OCI-LY1 (cell line): ENCODE data around the gene TNFRSF12A.

Source experiments
- H2AFZ ChIP-seq: fragments of 200-600 bp; sonication (generic), shearing (Covaris generic); 2 replicates; pipeline ENCODE4 v1.6.0; 2014; ENCODE audit warnings: antibody characterized with exemption, mild to moderate bottlenecking, low read length
- H3F3A ChIP-seq: fragments of 200-600 bp; sonication (generic), shearing (Covaris generic); 2 replicates; pipeline ENCODE4 v1.6.0; 2014; ENCODE audit warnings: mild to moderate bottlenecking, antibody characterized with exemption, low read length, moderate library complexity; ENCODE audit not compliant: insufficient read depth
- H3K27ac ChIP-seq: fragments of 200-600 bp; sonication (generic); 2 replicates; pipeline ENCODE4 v1.5.1; 2014; ENCODE audit warnings: low read length, mixed run types, mild to moderate bottlenecking, low read depth; ENCODE audit not compliant: poor library complexity, severe bottlenecking
- H3K27me3 ChIP-seq: fragments of 200-600 bp; sonication (generic); 2 replicates; pipeline ENCODE4 v1.6.0; 2014; ENCODE audit warnings: antibody characterized with exemption, mild to moderate bottlenecking, low read length, moderate library complexity; ENCODE audit not compliant: insufficient read depth
- H3K36me3 ChIP-seq: fragments of 200-600 bp; sonication (generic); 2 replicates; pipeline ENCODE4 v1.6.1; 2014; ENCODE audit warnings: mild to moderate bottlenecking, antibody characterized with exemption, low read length, moderate library complexity, mixed read lengths; ENCODE audit not compliant: insufficient read depth
- H3K4me1 ChIP-seq: fragments of 200-600 bp; sonication (generic); 2 replicates; pipeline ENCODE4 v1.5.1; 2014; ENCODE audit warnings: mild to moderate bottlenecking, low read length, moderate library complexity; ENCODE audit not compliant: insufficient read depth, severe bottlenecking
- H3K4me2 ChIP-seq: fragments of 200-600 bp; sonication (generic), shearing (Covaris generic); 2 replicates; pipeline ENCODE4 v1.6.1; 2014; ENCODE audit warnings: low read length
- H3K4me3 ChIP-seq: fragments of 200-600 bp; sonication (generic); 2 replicates; pipeline ENCODE4 v1.5.1; 2014; ENCODE audit warnings: low read length, low read depth, mild to moderate bottlenecking, mixed read lengths; ENCODE audit not compliant: poor library complexity, severe bottlenecking
- H3K79me2 ChIP-seq: fragments of 200-600 bp; shearing (Covaris generic); 2 replicates; pipeline ENCODE4 v1.6.1; 2016; ENCODE audit warnings: mixed run types, low read length, mixed read lengths; ENCODE audit not compliant: insufficient read depth
- H3K9ac ChIP-seq: fragments of 200-600 bp; sonication (generic), shearing (Covaris generic); 2 replicates; pipeline ENCODE4 v1.6.1; 2014; ENCODE audit warnings: mild to moderate bottlenecking, low read length, mixed read lengths
- H3K9me2 ChIP-seq: fragments of 200-600 bp; sonication (generic), shearing (Covaris generic); 2 replicates; pipeline ENCODE4 v1.6.1; 2014; ENCODE audit warnings: low read depth, mild to moderate bottlenecking, low read length, mixed read lengths
- H3K9me3 ChIP-seq: fragments of 200-600 bp; shearing (Covaris generic); 2 replicates; pipeline ENCODE4 v1.6.1; 2014; ENCODE audit warnings: low read length, mixed read lengths
- H4K20me1 ChIP-seq: fragments of 200-600 bp; sonication (generic), shearing (Covaris generic); 2 replicates; pipeline ENCODE4 v1.6.0; 2016; ENCODE audit warnings: mild to moderate bottlenecking, low read length; ENCODE audit not compliant: insufficient read depth
- CTCF ChIP-seq: fragments of 200-600 bp; sonication (generic), shearing (Covaris generic); IDR thresholded peaks from 2 replicates; pipeline ENCODE4 v1.5.1; 2017; ENCODE audit warnings: mild to moderate bottlenecking, antibody characterized with exemption, low read length, moderate library complexity, mixed read lengths
- EZH2 ChIP-seq: fragments of 200-600 bp; sonication (generic), shearing (Covaris generic); IDR thresholded peaks from 2 replicates; pipeline ENCODE4 v1.8.0; 2017; ENCODE audit warnings: borderline replicate concordance, mixed run types, mild to moderate bottlenecking, antibody characterized with exemption, low read length, moderate library complexity, mixed read lengths

TNFRSF12A gene

DNA sequence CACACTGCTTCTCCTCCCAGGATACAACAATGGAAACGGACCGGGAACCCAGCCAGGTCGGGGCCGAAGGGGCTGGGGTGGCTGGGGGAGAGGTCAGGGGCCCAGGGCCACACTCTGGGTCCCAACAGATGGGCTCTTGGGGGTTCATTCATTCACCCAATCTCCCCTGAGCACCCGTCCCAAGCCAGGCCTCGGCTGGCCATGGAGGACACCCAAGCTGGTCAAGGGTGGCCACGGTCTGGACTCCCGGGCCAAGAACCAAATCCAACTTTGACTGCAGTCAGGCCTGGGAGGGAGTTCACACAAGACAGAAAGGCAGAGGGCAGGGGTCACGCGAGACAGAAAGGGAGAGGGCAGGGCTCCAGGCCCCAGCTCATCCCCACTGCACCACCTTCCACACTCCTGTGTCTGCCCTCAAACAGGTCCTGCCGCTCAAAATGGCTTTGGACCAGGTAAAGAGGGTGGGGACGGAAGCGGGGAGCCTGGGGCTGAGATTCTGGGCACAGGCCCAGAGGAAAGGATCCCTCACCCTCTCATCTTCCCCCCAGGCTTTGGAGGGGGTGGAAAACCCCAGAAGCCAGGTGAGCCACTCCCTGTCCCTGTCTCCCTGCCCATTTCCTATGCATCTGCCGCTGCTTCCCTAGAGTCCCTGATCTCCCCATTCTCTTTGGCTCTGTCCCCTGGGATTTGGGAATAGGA, 27.6 kb upstream of the TNFRSF12A start:
- Histone ChIP-seq H3K27ac (no peak overlapping the region), H3K4me2 (no peak overlapping the region), H3K79me2 (no peaks in the 10 kb centered on the region), H3K9me3 (no peaks in the 10 kb centered on the region), H3K27me3 (no peaks in the 10 kb centered on the region; the same call in 1 of the 2 replicates), H3K4me3 (no peak overlapping the region), H4K20me1 (no peaks in the 10 kb centered on the region), H3K4me1 (no peaks in the 10 kb centered on the region), H3F3A (no peaks in the 10 kb centered on the region), H3K36me3 (no peaks in the 10 kb centered on the region), H3K9ac (no peak overlapping the region), H2AFZ (no peak overlapping the region), H3K9me2 (no peaks in the 10 kb centered on the region)
- TF ChIP-seq CTCF (no peak), EZH2 (no peak)

DNA sequence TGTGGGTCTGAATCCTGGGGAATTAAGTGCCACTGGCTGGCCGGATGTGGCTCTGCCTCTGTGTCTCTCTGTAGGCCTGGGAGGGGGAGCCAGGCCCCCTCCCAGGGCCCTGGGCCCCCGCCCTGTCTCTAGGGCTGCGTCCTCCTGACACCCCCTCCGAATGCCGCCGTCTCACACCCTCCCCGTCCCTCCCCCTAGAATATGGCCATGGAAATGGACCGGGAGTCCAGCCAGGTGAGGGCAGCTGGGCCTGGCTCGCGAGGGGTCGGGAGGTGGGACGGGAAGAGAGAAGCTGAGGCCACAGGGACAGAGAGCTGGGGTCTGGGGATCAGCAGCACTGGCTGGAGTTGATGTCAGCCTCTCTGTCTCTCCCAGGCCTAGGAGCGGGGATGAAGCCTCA, 23.9 kb upstream of the TNFRSF12A start:
- H3K4me1 ChIP-seq = no peaks in the 10 kb centered on the region
- H3K79me2 ChIP-seq = no peaks in the 10 kb centered on the region
- H3K27ac ChIP-seq = no peak overlapping the region
- TF ChIP-seq CTCF (no peak), EZH2 (no peak)
- H3K9ac ChIP-seq = no peak overlapping the region
- H3K4me2 ChIP-seq = no peak overlapping the region
- no peaks in the 10 kb centered on the region for H4K20me1 ChIP-seq
- no peak overlapping the region for H3K4me3 ChIP-seq
- no peaks in the 10 kb centered on the region for H3K9me3 ChIP-seq
- no peak overlapping the region for H2AFZ ChIP-seq
- peaks cover 7% of the 10 kb centered on the region for H3K27me3 ChIP-seq
- H3K36me3 ChIP-seq = no peaks in the 10 kb centered on the region
- H3K9me2 ChIP-seq = no peaks in the 10 kb centered on the region
- H3F3A ChIP-seq = no peaks in the 10 kb centered on the region

DNA sequence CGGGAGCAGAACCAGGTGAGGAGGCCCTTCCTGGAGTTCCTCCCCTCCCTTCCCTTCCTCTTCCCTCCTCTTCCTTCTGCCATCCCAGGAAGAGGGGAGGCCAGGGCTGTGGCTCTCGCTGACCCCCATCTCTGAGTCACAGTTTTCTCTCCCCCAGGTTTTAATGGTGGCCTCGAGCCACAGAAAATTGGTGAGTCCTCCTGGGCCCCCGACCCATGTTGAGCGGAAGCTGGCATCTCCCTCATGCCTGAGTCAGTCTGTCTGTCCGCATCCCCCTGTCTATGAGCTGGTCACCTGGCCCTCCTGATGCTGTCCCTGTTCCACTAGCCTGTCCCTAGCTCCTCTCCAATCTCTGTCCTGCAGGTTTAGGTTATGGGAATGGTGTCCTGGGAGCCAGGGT, 20.2 kb upstream of the TNFRSF12A start:
- Histone ChIP-seq H3K27me3 (peaks cover 7% of the 10 kb centered on the region), H3K9ac (no peak overlapping the region), H3K36me3 (no peaks in the 10 kb centered on the region), H2AFZ (no peak overlapping the region), H3K27ac (no peak overlapping the region), H3K79me2 (no peaks in the 10 kb centered on the region), H4K20me1 (no peaks in the 10 kb centered on the region), H3K4me2 (no peak overlapping the region), H3K9me3 (no peaks in the 10 kb centered on the region), H3F3A (no peaks in the 10 kb centered on the region), H3K4me1 (peaks cover 3% of the 10 kb centered on the region), H3K9me2 (no peaks in the 10 kb centered on the region), H3K4me3 (no peak overlapping the region)
- no peak for TF ChIP-seq EZH2
- no peak for TF ChIP-seq CTCF
